IMR-90 (cell line): Measurements from ENCODE around the gene ANTXR1. TPM values are rescaled to one million over a fixed set of nuclear protein-coding genes. Genes with fewer than 3 reads are reported as not detected.

Source experiments
- ATAC-seq: fragments of 200-7000 bp; cut with Tn5 transposase; 2 replicates; pipeline ENCODE4 v1.9.1; 2020; ENCODE audit warnings: low read depth, mild to moderate bottlenecking, moderate library complexity
- BruUV-seq: library from RNA; stranded (reverse); fragments of 400-500 nt; replicated peaks from 2 replicates; lab custom pipeline; 2021; lab: Mats Ljungman, UMichigan
- CTCF ChIA-PET: fragments of 300-600 bp; formaldehyde crosslinking; extraction: SDS; loops from one replicate; lab custom pipeline; 2021; ENCODE audit warnings: antibody characterized with exemption; lab: Yijun Ruan, JAX
- POLR2A ChIA-PET: fragments of 300-600 bp; sonication (Branson Sonifier 250); formaldehyde crosslinking; loops from one replicate; lab custom pipeline; 2022; ENCODE audit warnings: antibody characterized with exemption; ENCODE audit not compliant: unreplicated experiment; lab: Charles Lee
- DNase-seq: peaks from one replicate; pipeline ENCODE4 v3.0.0; 2013
- H2AFZ ChIP-seq: replicated peaks from 2 replicates; pipeline ENCODE3; 2013; ENCODE audit warnings: low read length, mild to moderate bottlenecking; ENCODE audit not compliant: poor library complexity
- H2AK5ac ChIP-seq: 2 replicates; pipeline ENCODE4 v1.6.1; 2013; ENCODE audit warnings: low read depth, low read length, inconsistent platforms
- H2AK9ac ChIP-seq: replicated peaks from 2 replicates; pipeline ENCODE3; 2013; ENCODE audit warnings: mild to moderate bottlenecking, low read depth, low read length, moderate library complexity; ENCODE audit not compliant: poor library complexity
- H2BK120ac ChIP-seq: 2 replicates; pipeline ENCODE4 v1.6.1; 2013; ENCODE audit warnings: low read depth, low read length, inconsistent platforms
- H2BK15ac ChIP-seq: 3 replicates; pipeline ENCODE4 v1.6.1; 2013; ENCODE audit warnings: low read depth, low read length, inconsistent platforms
- H2BK20ac ChIP-seq: 2 replicates; pipeline ENCODE4 v1.6.1; 2013; ENCODE audit warnings: low read depth, mild to moderate bottlenecking, inconsistent platforms, low read length, moderate library complexity
- H2BK5ac ChIP-seq: 2 replicates; pipeline ENCODE4 v1.6.1; 2013; ENCODE audit warnings: mild to moderate bottlenecking, low read depth, low read length, inconsistent platforms; ENCODE audit not compliant: poor library complexity, severe bottlenecking
- H3K14ac ChIP-seq: replicated peaks from 2 replicates; pipeline ENCODE4 v1.6.1; 2013; ENCODE audit warnings: low read depth, low read length, inconsistent platforms
- H3K18ac ChIP-seq: 2 replicates; pipeline ENCODE4 v1.6.1; 2013; ENCODE audit warnings: low read depth, low read length, control low read depth
- H3K23ac ChIP-seq: 2 replicates; pipeline ENCODE4 v1.6.1; 2013; ENCODE audit warnings: low read depth, low read length, inconsistent platforms
- H3K27ac ChIP-seq: 2 replicates; pipeline ENCODE4 v1.5.1; 2013; ENCODE audit warnings: mild to moderate bottlenecking, control low read depth, low read length; ENCODE audit not compliant: insufficient read depth
- H3K27me3 ChIP-seq: 2 replicates; pipeline ENCODE4 v1.6.1; 2013; ENCODE audit warnings: low read length; ENCODE audit not compliant: control insufficient read depth, insufficient read depth
- H3K36me3 ChIP-seq: 2 replicates; pipeline ENCODE4 v1.6.1; 2013; ENCODE audit warnings: low read length, mixed read lengths; ENCODE audit not compliant: control insufficient read depth, insufficient read depth
- H3K4ac ChIP-seq: 2 replicates; pipeline ENCODE4 v1.6.1; 2013; ENCODE audit warnings: low read depth, low read length, inconsistent platforms
- H3K4me1 ChIP-seq: 2 replicates; pipeline ENCODE4 v1.6.1; 2013; ENCODE audit warnings: low read length, mixed read lengths; ENCODE audit not compliant: control insufficient read depth, insufficient read depth
- H3K4me2 ChIP-seq: 2 replicates; pipeline ENCODE4 v1.6.1; 2013; ENCODE audit warnings: low read depth, mild to moderate bottlenecking, control low read depth, low read length, moderate library complexity
- H3K4me3 ChIP-seq: 2 replicates; pipeline ENCODE4 v1.5.1; 2013; ENCODE audit warnings: low read depth, mild to moderate bottlenecking, control low read depth, low read length, moderate library complexity; ENCODE audit not compliant: insufficient read depth
- H3K56ac ChIP-seq: 2 replicates; pipeline ENCODE4 v1.6.1; 2013; ENCODE audit warnings: low read length, inconsistent platforms; ENCODE audit not compliant: insufficient read depth; ENCODE audit errors: extremely low read depth
- H3K79me1 ChIP-seq, 2 experiments: 2 replicates each; pipeline ENCODE4 v1.6.1; 2013; ENCODE audit warnings: low read length in 2 of 2, inconsistent platforms in 1 of 2, low read depth in 1 of 2
- H3K9ac ChIP-seq: 2 replicates; pipeline ENCODE4 v1.6.1; 2013; ENCODE audit warnings: low read depth, low read length, control low read depth
- H3K9me1 ChIP-seq: 2 replicates; pipeline ENCODE4 v1.6.1; 2013; ENCODE audit warnings: low read length, inconsistent platforms; ENCODE audit not compliant: insufficient read depth
- H3K9me3 ChIP-seq: 2 replicates; pipeline ENCODE4 v1.6.1; 2013; ENCODE audit warnings: low read length; ENCODE audit not compliant: control insufficient read depth, insufficient read depth
- H4K20me1 ChIP-seq: 2 replicates; pipeline ENCODE4 v1.6.1; 2013; ENCODE audit warnings: low read length, inconsistent platforms; ENCODE audit not compliant: insufficient read depth
- H4K5ac ChIP-seq: 2 replicates; pipeline ENCODE4 v1.6.1; 2013; ENCODE audit warnings: mild to moderate bottlenecking, low read depth, low read length, control low read depth
- H4K8ac ChIP-seq, 2 experiments: 2 replicates each; pipeline ENCODE4 v1.6.1; 2013; ENCODE audit warnings: low read depth in 2 of 2, low read length in 2 of 2, control low read depth in 1 of 2, inconsistent platforms in 1 of 2
- H4K91ac ChIP-seq: 2 replicates; pipeline ENCODE4 v1.6.1; 2013; ENCODE audit warnings: low read depth, low read length, inconsistent platforms; ENCODE audit not compliant: insufficient read depth
- FOS ChIP-seq: fragments of 150-350 bp; IDR thresholded peaks from 2 replicates; pipeline ENCODE4 v1.6.1; 2016; ENCODE audit warnings: low read depth, low read length
- MAFK ChIP-seq: IDR thresholded peaks from 2 replicates; pipeline ENCODE4 v1.6.1; 2012; ENCODE audit warnings: low read depth, low read length, improper control_type of control experiment
- MAZ ChIP-seq: IDR thresholded peaks from 2 replicates; pipeline ENCODE4 v1.6.1; 2012; ENCODE audit warnings: low read depth, mild to moderate bottlenecking, low read length, improper control_type of control experiment, moderate library complexity, borderline replicate concordance
- RAD21 ChIP-seq: IDR thresholded peaks from 2 replicates; pipeline ENCODE4 v1.6.1; 2012; ENCODE audit warnings: low read length, improper control_type of control experiment
- SMC3 ChIP-seq: fragments of 150-350 bp; IDR thresholded peaks from 2 replicates; pipeline ENCODE4 v1.6.1; 2016; ENCODE audit warnings: low read depth, mild to moderate bottlenecking, antibody characterized with exemption, low read length, moderate library complexity
- WGBS, 2 experiments: methylation state at CpG; one replicate each; pipeline versions ENCODE4 v1.1.5 to v1.1.7; 2013; ENCODE audit warnings: missing lambda C conversion rate in 2 of 2; ENCODE audit not compliant: insufficient read length in 1 of 2; ENCODE audit errors: extremely low coverage in 2 of 2; 5-methylcytosine and 5-hydroxymethylcytosine counted together
- dilution Hi-C: fragments of 300-500 bp; cut with HindIII; formaldehyde crosslinking; loops from one replicate; pipeline ENCODE4 v1.14.3; 2018; ENCODE audit warnings: low sequenced_read_pairs; ENCODE audit not compliant: unreplicated experiment
- in situ Hi-C: fragments of 300-500 bp; cut with MboI; formaldehyde crosslinking; loops from 3 replicates; pipeline ENCODE4 v1.14.3; 2019; ENCODE audit warnings: low sequenced_read_pairs, inconsistent platforms, mixed read lengths
- intact Hi-C: fragments of 100-400 bp; cut with micrococcal nuclease; formaldehyde crosslinking; loops from 2 replicates; pipeline ENCODE4 v1.10.0; 2022
- polyA plus RNA-seq, 3 experiments: library from polyadenylated mRNA; depleted of rRNA; stranded (reverse); fragments of >200 nt; gene quantifications; 2 replicates each; pipeline ENCODE4 v1.2.3, GENCODE V29; 2012; ENCODE audit warnings: low replicate concordance in 1 of 3
- total RNA-seq: library from RNA; depleted of rRNA; stranded (reverse); fragments of >200 nt; gene quantifications from 2 replicates; pipeline ENCODE4 v1.2.3, GENCODE V29; 2012
- TF ChIP-seq, protein P1 (sequence below): fragments of 150-350 bp; IDR thresholded peaks from 2 replicates; pipeline ENCODE4 v1.6.1; 2017; ENCODE audit warnings: mild to moderate bottlenecking, antibody characterized with exemption, low read length, low read depth
- TF ChIP-seq, protein P2 (sequence below): fragments of 150-350 bp; IDR thresholded peaks from 2 replicates; pipeline ENCODE4 v1.6.1; 2016; ENCODE audit warnings: low read depth, mild to moderate bottlenecking, low read length, moderate library complexity, borderline replicate concordance

Gene ANTXR1
- total and polyA plus RNA-seq, 2 of the 4 experiments (the other 2 are of a cell fraction) = 27.2 to 36.9 TPM

DNA sequence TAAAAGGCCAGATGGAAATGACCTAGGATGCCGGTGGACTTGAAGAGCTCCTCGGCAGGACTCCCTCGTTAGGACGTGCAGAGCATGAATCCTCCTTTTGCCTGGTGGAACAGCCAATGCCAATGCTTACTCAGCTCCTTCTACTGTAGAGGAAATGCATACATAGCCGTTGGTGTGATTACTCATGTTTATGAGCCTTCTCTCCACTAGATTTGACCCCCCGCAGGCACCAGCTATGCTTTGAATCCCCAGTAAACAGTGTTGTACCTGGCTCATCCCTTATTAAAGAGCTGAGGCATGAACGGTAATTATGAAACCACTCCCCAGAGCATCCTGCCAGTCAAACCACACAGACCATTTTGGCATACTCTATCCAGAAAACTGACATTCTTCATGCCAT, 172.8 kb downstream of the ANTXR1 start:
- no peaks in the 10 kb centered on the region for H3K27me3 ChIP-seq
- no peak overlapping the region for H3K4me2 ChIP-seq
- DNase-seq (peak; percentile 48), ATAC-seq (peak; percentile 38; the same call in 1 of the 2 replicates)
- BruUV-seq = no TSS peak
- H3K14ac ChIP-seq = peak overlapping the region; percentile 4; the same call in 1 of the 2 replicates
- TF ChIP-seq RAD21 (no peak), FOS (no peak), MAFK (peak; percentile 58), SMC3 (no peak), MAZ (no peak)
- TF ChIP-seq, protein P1, sequence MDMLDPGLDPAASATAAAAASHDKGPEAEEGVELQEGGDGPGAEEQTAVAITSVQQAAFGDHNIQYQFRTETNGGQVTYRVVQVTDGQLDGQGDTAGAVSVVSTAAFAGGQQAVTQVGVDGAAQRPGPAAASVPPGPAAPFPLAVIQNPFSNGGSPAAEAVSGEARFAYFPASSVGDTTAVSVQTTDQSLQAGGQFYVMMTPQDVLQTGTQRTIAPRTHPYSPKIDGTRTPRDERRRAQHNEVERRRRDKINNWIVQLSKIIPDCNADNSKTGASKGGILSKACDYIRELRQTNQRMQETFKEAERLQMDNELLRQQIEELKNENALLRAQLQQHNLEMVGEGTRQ = no peak
- TF ChIP-seq, protein P2, sequence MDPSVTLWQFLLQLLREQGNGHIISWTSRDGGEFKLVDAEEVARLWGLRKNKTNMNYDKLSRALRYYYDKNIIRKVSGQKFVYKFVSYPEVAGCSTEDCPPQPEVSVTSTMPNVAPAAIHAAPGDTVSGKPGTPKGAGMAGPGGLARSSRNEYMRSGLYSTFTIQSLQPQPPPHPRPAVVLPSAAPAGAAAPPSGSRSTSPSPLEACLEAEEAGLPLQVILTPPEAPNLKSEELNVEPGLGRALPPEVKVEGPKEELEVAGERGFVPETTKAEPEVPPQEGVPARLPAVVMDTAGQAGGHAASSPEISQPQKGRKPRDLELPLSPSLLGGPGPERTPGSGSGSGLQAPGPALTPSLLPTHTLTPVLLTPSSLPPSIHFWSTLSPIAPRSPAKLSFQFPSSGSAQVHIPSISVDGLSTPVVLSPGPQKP = no peak
- H3K9me3 ChIP-seq = no peaks in the 10 kb centered on the region
- H3K36me3 ChIP-seq = peaks cover 63% of the 10 kb centered on the region
- H3K56ac ChIP-seq = no peak overlapping the region
- ChIA-PET POLR2A (no interaction called here), CTCF (no interaction called here)
- H2BK20ac ChIP-seq = 0 out of 2 replicates have a peak overlapping the region, but pooled peaks have one; percentile 4
- intact Hi-C loops (no loop called here), in situ Hi-C loops (no loop called here), dilution Hi-C loops (no loop called here)
- no peaks in the 10 kb centered on the region for H4K20me1 ChIP-seq
- 100% methylated on average over 4 of the region's 7 CpGs; no CpG with 5 or more reads in 1 of the 2 experiments for WGBS, 2 experiments
- H3K9ac ChIP-seq = no peak overlapping the region
- H3K4ac ChIP-seq = peak overlapping the region; percentile 14; the same call in 1 of the 2 replicates
- no peak overlapping the region for H2BK5ac ChIP-seq
- H4K5ac ChIP-seq = peak overlapping the region; percentile 49; the same call in 1 of the 2 replicates
- no peak overlapping the region for H2AK9ac ChIP-seq
- no peak overlapping the region for H3K4me3 ChIP-seq
- no peak overlapping the region for H3K23ac ChIP-seq
- peak overlapping the region; percentile 68; the same call in 1 of the 2 replicates for H3K18ac ChIP-seq
- H4K8ac ChIP-seq = peak overlapping the region in 1 of 2 experiments; percentile 44; a peak in 1 of 4 replicates
- peak overlapping the region; percentile 28; the same call in 1 of the 2 replicates for H2BK120ac ChIP-seq
- H3K9me1 ChIP-seq = peaks cover 30% of the 10 kb centered on the region
- no peak overlapping the region; the same call in 1 of the 2 replicates for H2AK5ac ChIP-seq
- peak overlapping the region; percentile 31 for H4K91ac ChIP-seq
- H3K79me1 ChIP-seq = peaks cover 15 to 39% of the 10 kb centered on the region in 2 experiments; a peak in 3 of 4 replicates
- 0 out of 3 replicates have a peak overlapping the region, but pooled peaks have one; percentile 57 for H2BK15ac ChIP-seq
- no peak overlapping the region for H3K27ac ChIP-seq
- H2AFZ ChIP-seq = no peak overlapping the region
- peaks cover 16% of the 10 kb centered on the region for H3K4me1 ChIP-seq
